Activated CD4-positive, alpha-beta T cell treated with anti-CD3 and anti-CD28 coated beads, Interleukin-2, amount 50 U/mL, for 48 hours (primary cell): ENCODE measurements around the gene SCTR.

Experiments used
- DNase-seq, 2 experiments: peaks; one replicate each; pipeline ENCODE4 v3.0.0-alpha.2; 2020

The SCTR gene

DNA sequence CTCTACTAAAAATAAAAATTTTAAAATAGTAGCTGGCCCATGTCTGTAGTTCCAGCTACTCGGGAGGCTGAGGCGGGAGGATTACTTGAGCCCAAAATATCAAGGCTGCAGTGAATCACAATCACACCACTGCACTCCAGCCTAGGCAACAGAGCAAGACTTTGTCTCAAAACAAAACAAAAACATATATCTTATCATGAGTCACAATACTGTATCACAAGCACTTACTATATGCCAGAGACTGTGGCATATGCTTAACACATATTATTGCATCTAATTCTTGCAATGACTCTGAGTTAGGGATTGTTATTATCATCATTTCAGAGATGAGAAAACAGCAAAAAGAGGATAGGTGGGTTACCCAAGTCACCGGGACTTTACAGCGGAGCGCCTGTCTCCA lies 122.2 kb downstream of the SCTR start:
- no peak for DNase-seq

GRCh38 chr2:119397196-119397595 lies 127.1 kb downstream of the SCTR start:
- DNase-seq = no peak

DNA sequence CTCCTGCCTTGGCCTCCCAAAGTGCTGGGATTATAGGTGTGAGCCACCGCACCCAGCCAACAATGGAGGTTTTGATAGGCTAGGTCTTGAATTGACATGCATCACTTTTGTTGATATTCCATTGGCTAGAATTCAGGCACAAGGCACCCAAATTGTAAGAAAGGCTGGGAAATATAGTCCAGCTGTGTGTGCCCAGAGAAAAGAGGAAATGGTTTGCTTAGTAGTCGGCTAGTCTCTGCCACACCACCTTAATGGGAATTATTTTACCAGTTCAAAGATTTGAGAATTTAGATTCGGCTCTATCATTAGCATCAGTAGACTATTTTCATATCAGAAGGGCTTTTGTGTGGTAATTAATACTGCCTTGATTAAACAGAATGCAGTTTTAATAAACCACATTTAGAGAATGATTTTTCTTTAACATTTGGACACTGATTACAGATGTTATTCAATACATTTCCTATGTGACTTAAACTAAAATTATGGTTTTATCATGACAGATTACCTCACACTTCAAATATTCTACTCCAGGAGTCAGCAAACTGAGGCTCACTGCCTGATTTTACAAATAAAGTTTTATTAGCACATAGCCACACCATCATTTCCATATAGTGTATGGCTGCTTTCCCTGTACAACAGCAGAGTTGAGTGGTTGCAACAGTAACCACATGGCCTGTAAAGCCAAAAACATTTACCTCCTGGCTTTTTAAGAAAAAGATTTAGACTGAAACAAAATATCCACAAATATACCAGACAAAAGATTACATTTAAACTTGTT lies 130.1 kb downstream of the SCTR start:
- DNase-seq = no peak
